Measurements from ENCODE around the gene PSD4. TPM values are rescaled to one million over a fixed set of nuclear protein-coding genes. Genes with fewer than 3 reads are reported as not detected.

Gene PSD4
- total RNA-seq, 2 experiments from 2014 or later = 222 to 224 TPM

- ChIA-PET POLR2A (interaction anchor here (0.5 to 4.1 kb wide), 3 partner anchors 36 to 56 kb away, joined by 3 to 19 read pairs (median 4); partner anchors contain the start of gene PSD4), CTCF (interaction anchor here (0.7 to 7.1 kb wide), 31 partner anchors 9 to 252 kb away, joined by 3 to 80 read pairs (median 6); partner anchors contain the start of gene PSD4)
These were observed 35.1 kb upstream of the PSD4 start for GRCh38 chr2:113138428-113139322.

- POLR2A ChIA-PET = no interaction called here
- CTCF ChIA-PET = interaction anchor here (0.9 to 1.7 kb wide), 3 partner anchors 34 to 65 kb away, joined by 3 to 6 read pairs (median 5); no protein-coding TSS in a partner anchor
These were observed 32.3 kb upstream of the PSD4 start for GRCh38 chr2:113141451-113141850.

GRCh38 chr2:113142290-113142689 is 31.5 kb upstream of the PSD4 start:
- ChIA-PET POLR2A (no interaction called here), CTCF (interaction anchor here (0.9 to 1.5 kb wide), 3 partner anchors 33 to 64 kb away, joined by 3 to 5 read pairs (median 5); no protein-coding TSS in a partner anchor)

GRCh38 chr2:113144259-113144658 is 29.5 kb upstream of the PSD4 start:
- CTCF ChIA-PET = interaction anchor here (0.8 to 1.0 kb wide), 4 partner anchors 10 to 66 kb away, joined by 3 to 6 read pairs (median 3); no protein-coding TSS in a partner anchor
- POLR2A ChIA-PET = no interaction called here

- ChIA-PET CTCF (interaction anchor here (0.7 to 1.6 kb wide), 5 partner anchors 11 to 69 kb away, joined by 3 to 5 read pairs (median 4); no protein-coding TSS in a partner anchor), POLR2A (no interaction called here)
These were observed 24.9 kb upstream of the PSD4 start for GRCh38 chr2:113148606-113149552.

- POLR2A ChIA-PET = no interaction called here
- CTCF ChIA-PET = interaction anchor here (0.7 kb wide), 2 partner anchors 26 to 69 kb away, joined by 3 read pairs; no protein-coding TSS in a partner anchor
These were observed 24.1 kb upstream of the PSD4 start for GRCh38 chr2:113149553-113150257.

- CTCF ChIA-PET = interaction anchor here (0.6 kb wide), 1 partner anchor 33 kb away, joined by 3 read pairs; no protein-coding TSS in a partner anchor
- POLR2A ChIA-PET = no interaction called here
These were observed 23.5 kb upstream of the PSD4 start for GRCh38 chr2:113150258-113150601.

- ChIA-PET POLR2A (interaction anchor here (4.1 kb wide), 1 partner anchor 20 kb away, joined by 45 read pairs; the partner anchor contains the start of gene PSD4), CTCF (interaction anchor here (1.0 to 2.7 kb wide), 7 partner anchors 10 to 79 kb away, joined by 3 to 16 read pairs (median 5); partner anchors contain the start of gene PSD4)
These were observed 18.4 kb upstream of the PSD4 start for GRCh38 chr2:113155331-113155730.

- CTCF ChIA-PET = interaction anchor here (1.0 to 2.7 kb wide), 8 partner anchors 9 to 79 kb away, joined by 3 to 16 read pairs (median 4); partner anchors contain the start of gene PSD4
These were observed 17.3 kb upstream of the PSD4 start for GRCh38 chr2:113156278-113157117.

GRCh38 chr2:113157118-113157896 is 16.5 kb upstream of the PSD4 start:
- POLR2A ChIA-PET = interaction anchor here (0.7 to 4.1 kb wide), 5 partner anchors 10 to 42 kb away, joined by 3 to 45 read pairs (median 6); partner anchors contain the start of gene PSD4

More at GRCh38 chr2:113156278-113157117, 17.3 kb upstream of the PSD4 start:
- POLR2A ChIA-PET = interaction anchor here (0.7 to 4.1 kb wide), 4 partner anchors 18 to 42 kb away, joined by 3 to 45 read pairs (median 4); partner anchors contain the start of gene PSD4

GRCh38 chr2:113157897-113158753 is 15.6 kb upstream of the PSD4 start:
- POLR2A ChIA-PET = interaction anchor here (1.1 to 4.1 kb wide), 4 partner anchors 9 to 22 kb away, joined by 6 to 45 read pairs (median 6); partner anchors contain the start of gene PSD4
- CTCF ChIA-PET = interaction anchor here (0.9 to 2.2 kb wide), 10 partner anchors 10 to 41 kb away, joined by 3 to 14 read pairs (median 5); partner anchors contain the start of gene PSD4

More at GRCh38 chr2:113157118-113157896, 16.5 kb upstream of the PSD4 start:
- CTCF ChIA-PET = interaction anchor here (1.1 to 2.7 kb wide), 11 partner anchors 8 to 78 kb away, joined by 4 to 16 read pairs (median 6); partner anchors contain the start of gene PSD4

GRCh38 chr2:113158884-113159553 is 14.8 kb upstream of the PSD4 start:
- ChIA-PET POLR2A (interaction anchor here (1.4 to 4.1 kb wide), 3 partner anchors 13 to 21 kb away, joined by 6 to 45 read pairs (median 7); partner anchors contain the start of gene PSD4), CTCF (interaction anchor here (0.9 to 2.2 kb wide), 10 partner anchors 9 to 40 kb away, joined by 3 to 14 read pairs (median 5); partner anchors contain the start of gene PSD4)

- CTCF ChIA-PET = no interaction called here
- POLR2A ChIA-PET = no interaction called here
These were observed 13.5 kb upstream of the PSD4 start for GRCh38 chr2:113160248-113160647.

GRCh38 chr2:113160962-113161361 is 12.8 kb upstream of the PSD4 start:
- ChIA-PET POLR2A (no interaction called here), CTCF (no interaction called here)

- POLR2A ChIA-PET = no interaction called here
These were observed 11.6 kb upstream of the PSD4 start for GRCh38 chr2:113162173-113162572.

More at GRCh38 chr2:113162173-113162572, 11.6 kb upstream of the PSD4 start:
- CTCF ChIA-PET = no interaction called here
